ENCODE results near the gene KMO.

Gene KMO

DNA sequence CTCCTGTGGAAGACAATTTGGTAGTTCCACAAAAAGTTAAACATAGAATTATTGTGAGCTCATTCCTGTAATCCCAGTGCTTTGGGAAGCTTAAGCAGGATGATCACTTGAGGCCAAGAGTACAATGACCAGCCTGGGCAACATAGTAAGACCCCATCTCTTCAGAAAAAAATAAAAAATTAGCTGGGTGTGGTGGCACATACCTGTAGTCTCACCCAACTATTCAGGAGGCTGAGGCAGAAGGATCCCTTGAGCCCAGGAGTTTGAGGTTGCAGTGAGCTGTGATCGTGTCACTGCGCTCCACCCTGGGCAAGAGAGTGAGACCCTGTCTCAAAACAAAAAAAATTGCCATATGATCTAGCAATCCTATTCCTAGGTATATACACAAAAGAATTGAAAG is 112.1 kb downstream of the KMO start:
- Histone ChIP-seq H3K9ac (ENCODE audit: low read length) (no peak overlapping the region), H3K4me1 (ENCODE audit: control insufficient read depth, low read depth, low read length) (no peaks in the 10 kb centered on the region), H3K27ac (ENCODE audit: low read length) (no peak overlapping the region), H3K4me3 (ENCODE audit: low read length) (no peak overlapping the region), H3K9me3 (ENCODE audit: control insufficient read depth, low read depth, low read length) (no peaks in the 10 kb centered on the region), H3K36me3 (ENCODE audit: control insufficient read depth, low read depth, low read length) (no peaks in the 10 kb centered on the region), H3K27me3 (ENCODE audit: control insufficient read depth, insufficient read depth, low read length) (no peaks in the 10 kb centered on the region)

DNA sequence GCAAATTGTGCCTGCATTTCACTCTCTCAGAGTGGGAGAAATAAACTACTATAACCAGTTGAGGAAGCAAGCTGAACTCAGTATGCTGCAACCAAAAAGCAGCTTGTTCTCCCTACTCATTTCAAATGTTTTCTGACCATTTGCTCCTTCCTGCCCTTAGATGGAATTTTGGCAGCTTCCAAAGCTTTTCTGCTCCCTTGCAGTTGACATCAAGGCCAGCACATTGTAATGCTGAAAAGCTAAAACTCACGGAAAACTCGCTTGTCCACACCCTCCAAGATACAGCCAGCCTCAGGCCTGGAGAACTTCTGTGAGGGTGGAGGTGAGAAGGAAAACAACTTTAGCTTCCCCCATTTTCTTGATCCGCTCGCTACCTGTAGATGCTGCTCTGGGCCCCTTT is 113.0 kb downstream of the KMO start:
- no peaks in the 10 kb centered on the region for H3K27me3 ChIP-seq (ENCODE audit: control insufficient read depth, insufficient read depth, low read length)
- H3K4me1 ChIP-seq (ENCODE audit: control insufficient read depth, low read depth, low read length): no peaks in the 10 kb centered on the region
- H3K9ac ChIP-seq (ENCODE audit: low read length): no peak overlapping the region
- no peak overlapping the region for H3K27ac ChIP-seq (ENCODE audit: low read length)
- H3K9me3 ChIP-seq (ENCODE audit: control insufficient read depth, low read depth, low read length): no peaks in the 10 kb centered on the region
- no peaks in the 10 kb centered on the region for H3K36me3 ChIP-seq (ENCODE audit: control insufficient read depth, low read depth, low read length)
- no peak overlapping the region for H3K4me3 ChIP-seq (ENCODE audit: low read length)
